GM19023 (cell line): ENCODE measurements around the gene RNF123.
"Not testable (repeated sequence)": the region's sequence is repeated elsewhere in the genome, so short reads cannot be mapped to it uniquely, and the experiment has no call there.

Experiments used
- ATAC-seq: cut with Tn5 transposase; IDR thresholded peaks from one replicate; pipeline ENCODE4 v1.9.1; 2021; ENCODE audit warnings: mild to moderate bottlenecking, moderate library complexity; ENCODE audit not compliant: unreplicated experiment

The RNF123 gene

GRCh38 chr3:49675912-49676311 lies 13.4 kb upstream of the RNF123 start:
- no peak for ATAC-seq

- ATAC-seq = no peak
Measured at GRCh38 chr3:49680493-49681231, 8.7 kb upstream of the RNF123 start.

- no peak for ATAC-seq
Measured at GRCh38 chr3:49681232-49681522, 8.2 kb upstream of the RNF123 start.

- no peak for ATAC-seq
Measured at GRCh38 chr3:49681543-49681942, 7.8 kb upstream of the RNF123 start.

DNA sequence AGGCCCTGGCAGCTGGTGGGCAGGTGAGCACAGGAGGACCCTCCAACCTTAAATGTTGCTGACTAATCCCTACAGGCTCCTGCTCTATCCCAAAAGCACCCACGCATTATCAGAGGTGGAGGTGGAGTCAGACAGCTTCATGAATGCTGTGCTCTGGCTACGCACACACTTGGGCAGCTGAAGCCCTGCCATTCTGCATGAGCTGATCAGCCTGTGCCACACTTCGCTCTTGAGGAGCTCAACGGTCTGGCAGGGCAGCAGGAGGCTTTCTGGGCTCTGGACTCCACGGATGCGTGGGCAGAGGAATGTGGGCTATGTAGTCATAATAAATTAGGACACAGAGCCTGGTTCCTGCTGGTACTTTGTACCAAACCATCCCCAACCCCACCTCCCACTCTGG lies 6.2 kb upstream of the RNF123 start:
- ATAC-seq = no peak

GRCh38 chr3:49684453-49684852 lies 4.9 kb upstream of the RNF123 start:
- not testable (repeated sequence) for ATAC-seq

DNA sequence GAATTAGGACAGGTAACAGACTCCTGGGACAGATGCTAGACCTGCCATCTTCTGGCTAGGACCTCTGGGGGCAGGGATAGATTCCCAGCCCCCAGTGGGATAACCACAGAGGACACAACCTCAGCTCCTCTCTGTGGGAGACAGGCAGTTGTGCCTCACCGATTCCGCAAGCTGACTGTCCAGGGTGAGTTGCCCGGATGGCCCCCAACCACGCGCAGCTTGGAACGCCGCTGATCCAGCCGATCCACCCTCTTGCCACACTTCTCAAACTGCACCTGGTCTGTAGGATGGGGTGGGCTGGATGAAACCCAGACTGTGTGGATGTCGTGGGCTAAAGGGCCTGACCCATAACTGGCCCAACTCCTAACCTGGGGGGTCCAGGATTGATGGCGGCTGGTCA lies 4.3 kb upstream of the RNF123 start:
- not testable (repeated sequence) for ATAC-seq

GRCh38 chr3:49685846-49686245 lies 3.5 kb upstream of the RNF123 start:
- ATAC-seq = not testable (repeated sequence)

DNA sequence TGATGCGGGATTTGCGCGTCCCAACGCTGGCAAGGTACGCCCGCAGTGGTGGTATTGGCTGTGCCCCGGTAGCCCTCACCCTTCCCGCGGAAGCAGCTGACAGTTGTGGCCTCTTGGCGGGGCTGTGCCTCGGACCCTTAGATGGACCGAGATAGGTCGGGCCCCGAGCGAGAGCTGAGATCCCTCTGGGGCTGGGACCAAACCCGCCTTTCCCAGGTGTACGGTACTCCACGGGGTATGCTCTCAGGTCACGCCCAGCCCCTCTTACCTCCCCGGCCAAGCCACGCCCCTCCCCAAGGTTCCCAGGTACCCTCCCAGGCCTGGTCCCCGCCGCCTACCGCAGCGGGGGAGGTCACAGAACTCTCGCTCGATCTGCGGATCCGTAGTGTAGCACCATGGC lies 3.0 kb upstream of the RNF123 start:
- ATAC-seq = not testable (repeated sequence)

GRCh38 chr3:49686769-49687423 lies 2.5 kb upstream of the RNF123 start:
- ATAC-seq = not testable (repeated sequence)

DNA sequence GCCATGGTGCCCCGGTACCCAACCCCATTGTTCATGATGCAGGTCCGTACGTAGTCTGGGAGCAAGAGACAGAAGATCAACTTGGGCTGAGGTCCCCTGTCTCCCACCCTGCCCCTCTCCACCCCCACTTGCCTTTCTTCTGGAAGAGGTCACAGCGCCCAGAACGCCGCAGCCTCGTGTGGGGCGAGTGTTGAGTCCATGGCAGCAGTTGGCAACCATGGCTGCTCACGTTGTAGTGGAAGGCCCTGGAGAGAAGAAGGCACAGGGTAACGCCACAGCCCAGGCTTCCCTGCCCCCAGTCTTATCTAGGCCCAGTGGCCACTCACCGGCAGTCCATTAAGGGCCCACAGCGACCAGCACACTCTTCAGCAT lies 1.9 kb upstream of the RNF123 start:
- not testable (repeated sequence) for ATAC-seq

- ATAC-seq = not testable (repeated sequence)
Measured at GRCh38 chr3:49688338-49689045, 865 bp upstream of the RNF123 start.

GRCh38 chr3:49689908-49690624 lies 709 bp downstream of the RNF123 start:
- not testable (repeated sequence) for ATAC-seq

DNA sequence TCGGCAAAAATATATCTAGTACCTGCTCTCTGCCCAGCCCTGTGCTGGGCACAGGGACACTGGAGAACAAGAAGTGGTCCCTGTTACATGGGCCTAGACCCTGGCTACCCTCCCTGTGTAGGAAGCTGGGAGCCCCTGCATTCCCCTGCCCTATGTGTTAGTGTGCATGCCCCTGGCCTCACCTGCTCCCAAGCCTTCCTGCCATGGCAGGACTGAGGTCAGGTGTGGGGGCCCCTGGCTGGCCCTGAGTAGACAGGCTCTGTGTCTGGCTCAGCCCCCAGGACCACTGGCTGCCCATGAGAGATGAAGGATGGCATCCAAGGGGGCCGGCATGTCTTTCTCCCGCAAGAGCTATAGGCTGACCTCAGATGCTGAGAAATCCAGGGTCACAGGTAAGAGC lies 1.5 kb downstream of the RNF123 start:
- not testable (repeated sequence) for ATAC-seq

DNA sequence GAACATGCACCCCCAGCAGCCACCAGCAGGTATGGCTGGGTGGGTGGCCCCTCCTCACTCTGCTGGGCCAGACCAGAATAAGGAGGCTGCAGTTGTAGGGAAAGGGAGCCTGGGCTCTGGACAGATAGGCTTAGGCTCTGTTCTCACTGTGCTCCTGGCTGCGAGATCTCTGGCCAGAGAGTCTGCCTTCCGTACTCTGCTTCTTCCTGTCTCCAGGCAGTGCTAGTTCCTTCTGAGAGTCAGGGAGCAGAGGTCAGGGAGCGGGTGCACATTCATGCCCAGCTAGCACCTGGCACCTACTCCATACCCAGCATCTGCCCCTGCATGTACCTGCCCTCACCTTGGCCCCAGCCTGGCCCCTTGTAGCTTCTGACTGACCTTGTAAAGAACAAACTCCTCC lies 2.1 kb downstream of the RNF123 start:
- not testable (repeated sequence) for ATAC-seq

GRCh38 chr3:49694409-49695070 lies 5.2 kb downstream of the RNF123 start:
- ATAC-seq = not testable (repeated sequence)

DNA sequence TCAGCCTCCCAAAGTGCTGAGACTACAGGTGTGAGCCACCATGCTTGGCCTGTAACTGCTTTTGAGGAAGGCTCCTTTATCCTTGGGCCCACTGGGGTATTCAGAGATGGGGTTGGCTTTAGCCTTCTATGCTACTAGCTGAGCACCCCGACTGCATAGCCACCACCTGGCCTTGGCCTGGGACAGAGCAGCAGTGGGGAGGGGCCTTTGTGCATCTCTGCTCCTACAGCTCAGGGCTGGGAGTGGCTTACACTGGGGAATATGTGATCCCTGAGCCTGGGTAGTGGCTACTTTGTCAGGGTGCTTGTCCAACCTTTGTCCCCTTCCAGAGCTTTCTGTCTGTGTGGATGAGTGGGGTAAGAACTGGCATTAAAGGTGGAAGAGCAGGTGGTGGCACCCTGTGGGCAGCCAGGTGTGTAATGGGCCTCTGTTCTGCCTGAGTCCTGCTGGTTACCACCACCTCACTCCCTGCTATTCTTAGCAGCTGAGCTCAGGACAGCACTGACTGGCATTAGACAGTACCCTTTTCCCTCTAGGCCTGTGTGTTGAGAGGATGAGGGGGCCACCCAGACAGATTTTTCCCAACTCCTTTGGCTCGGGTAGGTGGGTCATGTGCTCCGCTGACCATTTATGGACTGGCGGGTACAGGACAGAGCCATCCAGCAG lies 6.1 kb downstream of the RNF123 start:
- ATAC-seq = not testable (repeated sequence)

GRCh38 chr3:49699281-49699979 lies 10.1 kb downstream of the RNF123 start:
- no peak for ATAC-seq

GRCh38 chr3:49700014-49700413 lies 10.7 kb downstream of the RNF123 start:
- ATAC-seq = no peak
